Panc1 (cell line): ENCODE results near the gene SUPT5H. TPM values are rescaled to one million over a fixed set of nuclear protein-coding genes. Genes with fewer than 3 reads are reported as not detected.

ENCODE experiments used
- ATAC-seq: fragments of 200-7000 bp; cut with Tn5 transposase; 2 replicates; pipeline ENCODE4 v1.9.1; 2020; ENCODE audit warnings: mild to moderate bottlenecking, moderate library complexity
- BruUV-seq: library from RNA; stranded (reverse); fragments of 400-500 nt; replicated peaks from 2 replicates; lab custom pipeline; 2021; lab: Mats Ljungman, UMichigan
- CTCF ChIA-PET: fragments of 300-600 bp; sonication (Branson Sonifier 250); formaldehyde crosslinking; loops from one replicate; lab custom pipeline; 2022; ENCODE audit warnings: antibody characterized with exemption; lab: Charles Lee
- POLR2A ChIA-PET: fragments of 300-600 bp; sonication (Branson Sonifier 250); formaldehyde crosslinking; loops from one replicate; lab custom pipeline; 2022; ENCODE audit warnings: antibody characterized with exemption; lab: Charles Lee
- DNase-seq: peaks from one replicate; pipeline ENCODE4 v3.0.0-alpha.2; 2010; ENCODE audit warnings: low read depth, low spot score
- H3K27ac ChIP-seq: 2 replicates; pipeline ENCODE4 v1.5.1; 2011; ENCODE audit warnings: mild to moderate bottlenecking, low read length, inconsistent platforms
- H3K27me3 ChIP-seq: fragments of 200-500 bp; sonication (Bioruptor generic); 2 replicates; pipeline ENCODE4 v1.6.0; 2014; ENCODE audit warnings: low read length, inconsistent platforms; ENCODE audit not compliant: control insufficient read depth, insufficient read depth
- H3K36me3 ChIP-seq: fragments of 200-500 bp; sonication (Bioruptor generic); 2 replicates; pipeline ENCODE4 v1.5.1; 2014; ENCODE audit warnings: inconsistent platforms, mild to moderate bottlenecking, low read length, moderate library complexity; ENCODE audit not compliant: control insufficient read depth, insufficient read depth
- H3K4me1 ChIP-seq: 2 replicates; pipeline ENCODE4 v1.5.1; 2011; ENCODE audit warnings: inconsistent platforms, mild to moderate bottlenecking, low read length, moderate library complexity; ENCODE audit not compliant: control insufficient read depth, insufficient read depth
- H3K4me3 ChIP-seq, 2 experiments: 2 replicates each; pipeline ENCODE4 v1.5.1; 2011 to 2012; ENCODE audit warnings: low read depth in 2 of 2, low read length in 2 of 2, mild to moderate bottlenecking in 2 of 2, inconsistent platforms in 1 of 2, moderate library complexity in 1 of 2
- H3K9me3 ChIP-seq: fragments of 200-500 bp; sonication (Bioruptor generic); 2 replicates; pipeline ENCODE4 v1.5.1; 2014; ENCODE audit warnings: low read depth, mild to moderate bottlenecking, inconsistent platforms, low read length, moderate library complexity; ENCODE audit not compliant: control insufficient read depth, insufficient read depth
- CTCF ChIP-seq: fragments of 450-650 bp; IDR thresholded peaks from 2 replicates; pipeline ENCODE4 v1.5.1; 2017; ENCODE audit warnings: mild to moderate bottlenecking
- POLR2AphosphoS5 ChIP-seq: IDR thresholded peaks from 2 replicates; pipeline ENCODE4 v1.6.1; 2012; ENCODE audit warnings: mild to moderate bottlenecking, low read depth, low read length, moderate library complexity
- REST ChIP-seq, 2 experiments: IDR thresholded peaks; 2 replicates each; pipeline ENCODE4 v1.6.1; 2011 to 2012; ENCODE audit warnings: low read depth in 2 of 2, control low read depth in 1 of 2, low read length in 1 of 2, mild to moderate bottlenecking in 1 of 2, moderate library complexity in 1 of 2; ENCODE audit not compliant: insufficient read depth in 1 of 2
- SIN3A ChIP-seq: IDR thresholded peaks from 2 replicates; pipeline ENCODE4 v1.6.1; 2012; ENCODE audit warnings: low read depth, mild to moderate bottlenecking, low read length, moderate library complexity, borderline replicate concordance; ENCODE audit not compliant: insufficient read depth
- TCF7L2 ChIP-seq: IDR thresholded peaks from 2 replicates; pipeline ENCODE4 v1.6.1; 2011; ENCODE audit warnings: mild to moderate bottlenecking, low read depth, low read length, inconsistent platforms
- in situ Hi-C: cut with HindIII; loops from 2 replicates; pipeline ENCODE4 v1.10.0; 2016; ENCODE audit warnings: low sequenced_read_pairs, low pct_unique_long_range_greater_than_20kb
- intact Hi-C: fragments of 100-400 bp; cut with micrococcal nuclease; formaldehyde crosslinking; loops from one replicate; pipeline ENCODE4 v1.10.0; 2022; ENCODE audit not compliant: unreplicated experiment
- total RNA-seq: library from RNA; stranded (reverse); gene quantifications from one replicate; pipeline ENCODE4 v1.2.1, GENCODE V29; 2021; ENCODE audit not compliant: unreplicated experiment

SUPT5H gene
- total RNA-seq, 1 experiment from 2014 or later, result 1,614 TPM

GRCh38 chr19:39480337-39481228, 35.2 kb downstream of the SUPT5H start, which contains the start of gene TIMM50:
TIMM50 (plus strand) TSS chr19:39480838; CDS start chr19:39480854, 16 bp downstream.
- ATAC-seq (peak; percentile 96), DNase-seq (peak; percentile 100)
- Histone ChIP-seq H3K4me1 (peaks cover 23% of the 10 kb centered on the region), H3K9me3 (no peaks in the 10 kb centered on the region), H3K27ac (peak within 1 kb of the TSS; percentile 86), H3K36me3 (peaks cover 40% of the 10 kb centered on the region), H3K4me3 (peak within 1 kb of the TSS; percentile 39 to 55), H3K27me3 (no peaks in the 10 kb centered on the region)
- BruUV-seq, result no TSS peak
- intact Hi-C loops, result loop anchor here (2.0 kb wide), 1 partner anchor 26 kb away; no protein-coding TSS in a partner anchor
- in situ Hi-C loops, result no loop called here
- TF ChIP-seq POLR2AphosphoS5 (no peak), SIN3A (no peak), REST (IDR thresholded peaks at IDR 0.05; ENCODE audit: insufficient read depth in 1 of 2, low read depth in 2 of 2, low read length in 1 of 2) (no peak), TCF7L2 (no peak), CTCF (no peak)
- CTCF ChIA-PET, result interaction anchor here (0.5 to 2.1 kb wide), 24 partner anchors 12 to 740 kb away, joined by 3 to 24 read pairs (median 6); partner anchors contain the start of genes DLL3, EID2B and SAMD4B
- POLR2A ChIA-PET, result interaction anchor here (0.5 to 2.3 kb wide), 36 partner anchors 10 to 818 kb away, joined by 3 to 46 read pairs (median 6); partner anchors contain the start of genes DLL3, EID2B, RPS16 and SAMD4B

GRCh38 chr19:39481229-39481545, 35.8 kb downstream of the SUPT5H start:
- peak; percentile 8 for ATAC-seq
- Histone ChIP-seq H3K4me3 (peak overlapping the region; percentile 39 to 55), H3K9me3 (no peaks in the 10 kb centered on the region), H3K27ac (peak overlapping the region; percentile 86), H3K4me1 (peaks cover 23% of the 10 kb centered on the region), H3K36me3 (peaks cover 40% of the 10 kb centered on the region), H3K27me3 (no peaks in the 10 kb centered on the region)
- ChIA-PET POLR2A (interaction anchor here (0.5 to 2.3 kb wide), 27 partner anchors 10 to 817 kb away, joined by 3 to 46 read pairs (median 7); partner anchors contain the start of genes DLL3, RPS16, SAMD4B and SUPT5H), CTCF (interaction anchor here (0.6 to 2.1 kb wide), 23 partner anchors 11 to 739 kb away, joined by 3 to 24 read pairs (median 6); partner anchors contain the start of genes DLL3, EID2B and SAMD4B)
- in situ Hi-C loops, result no loop called here
- DNase-seq, result no peak
- TF ChIP-seq CTCF (no peak), TCF7L2 (no peak), POLR2AphosphoS5 (no peak), SIN3A (no peak), REST (IDR thresholded peaks at IDR 0.05; ENCODE audit: insufficient read depth in 1 of 2, low read depth in 2 of 2, low read length in 1 of 2) (no peak)
- no TSS peak for BruUV-seq
- intact Hi-C loops, result loop anchor here (2.0 kb wide), 1 partner anchor 26 kb away; no protein-coding TSS in a partner anchor
